SK-N-SH treated with all-trans-retinoic acid at 6 μM for 48 hours (cell line): ENCODE data around the gene NAA10.

Source experiments
- ATAC-seq: fragments of 200-7000 bp; cut with Tn5 transposase; 3 replicates; pipeline ENCODE4 v1.9.1; 2020; ENCODE audit warnings: mild to moderate bottlenecking, moderate library complexity
- ARNTL ChIP-seq: fragments of 450-650 bp; formaldehyde crosslinking; IDR thresholded peaks from 2 replicates; pipeline ENCODE4 v1.5.0; 2020; ENCODE audit warnings: low read depth, mild to moderate bottlenecking, moderate library complexity, borderline replicate concordance
- CREB5 ChIP-seq: fragments of 250-450 bp; sonication (Bioruptor Pico); IDR thresholded peaks from 2 replicates; pipeline ENCODE4 v1.5.1; 2020; ENCODE audit warnings: low read depth, mild to moderate bottlenecking, moderate library complexity
- CSDC2 ChIP-seq: fragments of 250-450 bp; sonication (Bioruptor Pico); IDR thresholded peaks from 2 replicates; pipeline ENCODE4 v1.5.0; 2020; ENCODE audit warnings: mild to moderate bottlenecking, moderate library complexity
- ISL1 ChIP-seq: fragments of 250-450 bp; sonication (Bioruptor Pico); IDR thresholded peaks from 2 replicates; pipeline ENCODE4 v2.1.2; 2022; ENCODE audit warnings: mild to moderate bottlenecking, moderate library complexity
- OSR1 ChIP-seq: fragments of 250-450 bp; sonication (Bioruptor Pico); IDR thresholded peaks from 2 replicates; pipeline ENCODE4 v1.8.0; 2022; ENCODE audit warnings: moderate library complexity, mild to moderate bottlenecking, inconsistent platforms
- PATZ1 ChIP-seq: fragments of 250-450 bp; sonication (Bioruptor Pico); IDR thresholded peaks from 2 replicates; pipeline ENCODE4 v1.8.0; 2020; ENCODE audit warnings: mild to moderate bottlenecking, moderate library complexity, borderline replicate concordance
- POU6F1 ChIP-seq: fragments of 250-450 bp; sonication (Bioruptor Pico); IDR thresholded peaks from 2 replicates; pipeline ENCODE4 v1.8.0; 2021; ENCODE audit warnings: low read depth, mild to moderate bottlenecking, moderate library complexity, borderline replicate concordance
- PPARA ChIP-seq: fragments of 250-450 bp; sonication (Bioruptor Pico); IDR thresholded peaks from 2 replicates; pipeline ENCODE4 v1.5.0; 2020; ENCODE audit warnings: mild to moderate bottlenecking, borderline replicate concordance
- SNAI2 ChIP-seq: fragments of 250-450 bp; sonication (Bioruptor Pico); IDR thresholded peaks from 2 replicates; pipeline ENCODE4 v1.5.0; 2020; ENCODE audit warnings: mild to moderate bottlenecking, moderate library complexity
- TCF4 ChIP-seq: fragments of 250-450 bp; sonication (Bioruptor Pico); IDR thresholded peaks from 2 replicates; pipeline ENCODE4 v1.8.0; 2021; ENCODE audit warnings: mild to moderate bottlenecking, moderate library complexity, borderline replicate concordance
- TOX ChIP-seq: fragments of 250-450 bp; sonication (Bioruptor Pico); IDR thresholded peaks from 2 replicates; pipeline ENCODE4 v1.8.0; 2021; ENCODE audit warnings: mild to moderate bottlenecking, moderate library complexity, borderline replicate concordance
- TSHZ2 ChIP-seq: fragments of 250-450 bp; sonication (Bioruptor Pico); IDR thresholded peaks from 2 replicates; pipeline ENCODE4 v1.5.0; 2020; ENCODE audit warnings: mild to moderate bottlenecking, moderate library complexity
- ZC3H10 ChIP-seq: fragments of 250-450 bp; sonication (Bioruptor Pico); IDR thresholded peaks from 2 replicates; pipeline ENCODE4 v1.5.1; 2021; ENCODE audit warnings: mild to moderate bottlenecking, moderate library complexity
- ZFP30 ChIP-seq: fragments of 450-650 bp; formaldehyde crosslinking; IDR thresholded peaks from 2 replicates; pipeline ENCODE4 v1.5.0; 2022; ENCODE audit warnings: mild to moderate bottlenecking, moderate library complexity
- ZNF70 ChIP-seq: fragments of 450-650 bp; formaldehyde crosslinking; IDR thresholded peaks from 2 replicates; pipeline ENCODE4 v1.5.0; 2020; ENCODE audit warnings: mild to moderate bottlenecking, moderate library complexity

NAA10 gene

GRCh38 chrX:153906126-153906917, 28.5 kb downstream of the NAA10 start (continued):
- no peak for TF ChIP-seq CREB5

- TF ChIP-seq TOX (CRISPR knock-in tag) (no peak), PATZ1 (CRISPR knock-in tag) (no peak), CSDC2 (CRISPR knock-in tag) (no peak), TSHZ2 (CRISPR knock-in tag) (no peak)
- TF ChIP-seq, all 23 proteins: peak for 0
- no peak for ATAC-seq
Observed at GRCh38 chrX:153905481-153906095, 29.2 kb downstream of the NAA10 start.

- TF ChIP-seq ZC3H10 (CRISPR knock-in tag) = no peak
- no peak for TF ChIP-seq ZNF70 (CRISPR knock-in tag)
- TF ChIP-seq PATZ1 (CRISPR knock-in tag) = no peak
- TF ChIP-seq POU6F1 = no peak
- no peak for ATAC-seq
Observed at GRCh38 chrX:153903991-153904957, 30.6 kb downstream of the NAA10 start, which contains the start of gene AVPR2. TSS of gene AVPR2 (plus strand) at chrX:153904673. CDS start at chrX:153905146, 473 bp downstream.

GRCh38 chrX:153903238-153903980, 31.4 kb downstream of the NAA10 start:
- no peak for ATAC-seq
- TF ChIP-seq TCF4 (CRISPR knock-in tag) (no peak), OSR1 (no peak), PATZ1 (CRISPR knock-in tag) (no peak), CSDC2 (CRISPR knock-in tag) (no peak), ARNTL (no peak), TOX (CRISPR knock-in tag) (no peak), SNAI2 (CRISPR knock-in tag) (no peak), PPARA (CRISPR knock-in tag) (no peak), ZC3H10 (CRISPR knock-in tag) (no peak), ZFP30 (CRISPR knock-in tag) (no peak), TSHZ2 (CRISPR knock-in tag) (no peak), ISL1 (CRISPR knock-in tag) (no peak)
